ENCODE measurements around the gene NABP2.

Gene NABP2

GRCh38 chr12:56257071-56257470 is 32.9 kb downstream of the NABP2 start:
- TF ChIP-seq CTCF (IDR thresholded peaks at IDR 0.05; ENCODE audit: insufficient read depth, low read length, poor library complexity, severe bottlenecking), result no peak
- no peak for TF ChIP-seq EZH2phosphoT487 (conservative IDR thresholded peaks at IDR 0.05; ENCODE audit: low read length)
- peak overlapping the region; percentile 70 for H3K4me2 ChIP-seq (ENCODE audit: low read depth, low read length, poor library complexity, severe bottlenecking)
- H3K36me3 ChIP-seq (ENCODE audit: low read length), result no peaks in the 10 kb centered on the region
- no peaks in the 10 kb centered on the region for H3K9me3 ChIP-seq (ENCODE audit: insufficient read depth, low read length)
- H3K27ac ChIP-seq (ENCODE audit: low read depth, low read length), result no peak overlapping the region
- peaks cover 10% of the 10 kb centered on the region; the same call in 1 of the 2 replicates for H3K79me2 ChIP-seq (ENCODE audit: insufficient read depth, low read length)
- H2AFZ ChIP-seq (ENCODE audit: low read depth, low read length, severe bottlenecking), result no peak overlapping the region
- no peaks in the 10 kb centered on the region for H3K27me3 ChIP-seq (ENCODE audit: low read length)
- H3K9ac ChIP-seq (ENCODE audit: low read length), result peak overlapping the region; percentile 73
- H3K9me2 ChIP-seq (replicated peaks; ENCODE audit: insufficient read depth, low read length), result no peaks in the 10 kb centered on the region
- H3F3A ChIP-seq (ENCODE audit: insufficient read depth), result peaks cover 3% of the 10 kb centered on the region; the same call in 1 of the 2 replicates
- H4K20me1 ChIP-seq (ENCODE audit: low read depth, low read length), result no peaks in the 10 kb centered on the region
- H3K4me3 ChIP-seq (ENCODE audit: insufficient read depth, low read length, poor library complexity, severe bottlenecking), result peak overlapping the region; percentile 66

GRCh38 chr12:56257491-56258067 is 33.4 kb downstream of the NABP2 start:
- no peaks in the 10 kb centered on the region for H3K36me3 ChIP-seq (ENCODE audit: low read length)
- H3K4me3 ChIP-seq (ENCODE audit: insufficient read depth, low read length, poor library complexity, severe bottlenecking), result peak overlapping the region; percentile 66
- peaks cover 10% of the 10 kb centered on the region; the same call in 1 of the 2 replicates for H3K79me2 ChIP-seq (ENCODE audit: insufficient read depth, low read length)
- peak overlapping the region; percentile 45 for H2AFZ ChIP-seq (ENCODE audit: low read depth, low read length, severe bottlenecking)
- no peaks in the 10 kb centered on the region for H3K9me3 ChIP-seq (ENCODE audit: insufficient read depth, low read length)
- H4K20me1 ChIP-seq (ENCODE audit: low read depth, low read length), result no peaks in the 10 kb centered on the region
- H3K27ac ChIP-seq (ENCODE audit: low read depth, low read length), result peak overlapping the region; percentile 13
- peak overlapping the region; percentile 73 for H3K9ac ChIP-seq (ENCODE audit: low read length)
- no peak for TF ChIP-seq CTCF (IDR thresholded peaks at IDR 0.05; ENCODE audit: insufficient read depth, low read length, poor library complexity, severe bottlenecking)
- TF ChIP-seq EZH2phosphoT487 (conservative IDR thresholded peaks at IDR 0.05; ENCODE audit: low read length), result no peak
- H3F3A ChIP-seq (ENCODE audit: insufficient read depth), result peaks cover 3% of the 10 kb centered on the region; the same call in 1 of the 2 replicates
- no peaks in the 10 kb centered on the region for H3K9me2 ChIP-seq (replicated peaks; ENCODE audit: insufficient read depth, low read length)
- H3K4me2 ChIP-seq (ENCODE audit: low read depth, low read length, poor library complexity, severe bottlenecking), result peak overlapping the region; percentile 70
- no peaks in the 10 kb centered on the region for H3K27me3 ChIP-seq (ENCODE audit: low read length)

GRCh38 chr12:56258068-56258819 is 34.1 kb downstream of the NABP2 start, which contains the start of gene ANKRD52:
ANKRD52 (minus strand) TSS chr12:56258384; CDS start chr12:56258269, 115 bp downstream.
- H4K20me1 ChIP-seq (ENCODE audit: low read depth, low read length), result no peaks in the 10 kb centered on the region
- peak within 1 kb of the TSS; percentile 66 for H3K4me3 ChIP-seq (ENCODE audit: insufficient read depth, low read length, poor library complexity, severe bottlenecking)
- peak within 1 kb of the TSS; percentile 94 for H3K4me2 ChIP-seq (ENCODE audit: low read depth, low read length, poor library complexity, severe bottlenecking)
- no peaks in the 10 kb centered on the region for H3K9me2 ChIP-seq (replicated peaks; ENCODE audit: insufficient read depth, low read length)
- peaks cover 10% of the 10 kb centered on the region; the same call in 1 of the 2 replicates for H3K79me2 ChIP-seq (ENCODE audit: insufficient read depth, low read length)
- no peaks in the 10 kb centered on the region for H3K36me3 ChIP-seq (ENCODE audit: low read length)
- H3K27me3 ChIP-seq (ENCODE audit: low read length), result no peaks in the 10 kb centered on the region
- TF ChIP-seq CTCF (IDR thresholded peaks at IDR 0.05; ENCODE audit: insufficient read depth, low read length, poor library complexity, severe bottlenecking) (peak; percentile 53), EZH2phosphoT487 (conservative IDR thresholded peaks at IDR 0.05; ENCODE audit: low read length) (no peak)
- peak within 1 kb of the TSS; percentile 13 for H3K27ac ChIP-seq (ENCODE audit: low read depth, low read length)
- H3F3A ChIP-seq (ENCODE audit: insufficient read depth), result peaks cover 3% of the 10 kb centered on the region; the same call in 1 of the 2 replicates
- peak within 1 kb of the TSS; percentile 73 for H3K9ac ChIP-seq (ENCODE audit: low read length)
- no peaks in the 10 kb centered on the region for H3K9me3 ChIP-seq (ENCODE audit: insufficient read depth, low read length)
- peak within 1 kb of the TSS; percentile 99 for H2AFZ ChIP-seq (ENCODE audit: low read depth, low read length, severe bottlenecking)
